H9 (cell line): Measurements from ENCODE around the gene MTNR1B. TPM values are rescaled to one million over a fixed set of nuclear protein-coding genes. Genes with fewer than 3 reads are reported as not detected.

Source experiments
- DNase-seq: peaks from one replicate; pipeline ENCODE4 v3.0.0-alpha.2; 2017
- H2AFZ ChIP-seq: one replicate; pipeline ENCODE4 v1.6.1; 2013; ENCODE audit warnings: mild to moderate bottlenecking, low read length, control low read depth, moderate library complexity
- H2AK5ac ChIP-seq: 2 replicates; pipeline ENCODE4 v1.6.1; 2013; ENCODE audit warnings: low read length, control low read depth, mixed read lengths; ENCODE audit not compliant: insufficient read length
- H2BK120ac ChIP-seq: one replicate; pipeline ENCODE4 v1.6.1; 2013; ENCODE audit warnings: low read depth, mild to moderate bottlenecking, low read length, control low read depth, inconsistent platforms; ENCODE audit not compliant: poor library complexity, severe bottlenecking
- H2BK12ac ChIP-seq: 2 replicates; pipeline ENCODE4 v1.6.1; 2013; ENCODE audit warnings: low read length, control low read depth, mixed read lengths, low read depth; ENCODE audit not compliant: insufficient read length
- H2BK15ac ChIP-seq: 2 replicates; pipeline ENCODE4 v1.6.1; 2013; ENCODE audit warnings: low read depth, low read length, control low read depth
- H2BK20ac ChIP-seq: one replicate; pipeline ENCODE4 v1.6.1; 2013; ENCODE audit warnings: low read depth, mild to moderate bottlenecking, low read length, control low read depth, inconsistent platforms; ENCODE audit not compliant: poor library complexity, severe bottlenecking
- H2BK5ac ChIP-seq: 2 replicates; pipeline ENCODE4 v1.6.1; 2013; ENCODE audit warnings: low read length, control low read depth, mixed read lengths; ENCODE audit not compliant: insufficient read length
- H3K14ac ChIP-seq: 2 replicates; pipeline ENCODE4 v1.6.1; 2013; ENCODE audit warnings: low read length, control low read depth; ENCODE audit not compliant: insufficient read depth
- H3K18ac ChIP-seq: 2 replicates; pipeline ENCODE4 v1.6.1; 2013; ENCODE audit warnings: low read depth, mild to moderate bottlenecking, mixed read lengths, low read length, control low read depth; ENCODE audit not compliant: insufficient read length
- H3K23ac ChIP-seq: 2 replicates; pipeline ENCODE4 v1.6.1; 2013; ENCODE audit warnings: low read length, control low read depth, mixed read lengths, low read depth; ENCODE audit not compliant: insufficient read length
- H3K23me2 ChIP-seq: 2 replicates; pipeline ENCODE4 v1.6.1; 2013; ENCODE audit warnings: low read depth, mild to moderate bottlenecking, mixed read lengths, low read length, control low read depth; ENCODE audit not compliant: insufficient read length, poor library complexity, severe bottlenecking
- H3K27ac ChIP-seq: 2 replicates; pipeline ENCODE4 v1.5.1; 2013; ENCODE audit warnings: low read length, control low read depth, mixed read lengths, low read depth; ENCODE audit not compliant: insufficient read length
- H3K27me3 ChIP-seq: 2 replicates; pipeline ENCODE4 v1.6.1; 2013; ENCODE audit warnings: low read length, control low read depth, inconsistent platforms; ENCODE audit not compliant: insufficient read depth
- H3K4ac ChIP-seq: 2 replicates; pipeline ENCODE4 v1.6.1; 2013; ENCODE audit warnings: low read depth, mild to moderate bottlenecking, control low read depth, inconsistent platforms, low read length, moderate library complexity
- H3K4me1 ChIP-seq: 2 replicates; pipeline ENCODE4 v1.6.1; 2013; ENCODE audit warnings: low read length, control low read depth, inconsistent platforms; ENCODE audit not compliant: insufficient read depth
- H3K4me2 ChIP-seq: 2 replicates; pipeline ENCODE4 v1.6.1; 2013; ENCODE audit warnings: low read length, control low read depth, mixed read lengths; ENCODE audit not compliant: insufficient read length, insufficient read depth
- H3K56ac ChIP-seq: 2 replicates; pipeline ENCODE4 v1.6.1; 2013; ENCODE audit warnings: low read depth, mild to moderate bottlenecking, mixed read lengths, low read length, control low read depth; ENCODE audit not compliant: insufficient read length
- H3K79me1 ChIP-seq: 2 replicates; pipeline ENCODE4 v1.6.1; 2013; ENCODE audit warnings: low read depth, mild to moderate bottlenecking, moderate library complexity, low read length, control low read depth, inconsistent platforms; ENCODE audit not compliant: insufficient read depth, poor library complexity, severe bottlenecking
- H3K79me2 ChIP-seq: 2 replicates; pipeline ENCODE4 v1.6.1; 2013; ENCODE audit warnings: low read length, control low read depth, inconsistent platforms; ENCODE audit not compliant: insufficient read depth
- H3K9ac ChIP-seq: 2 replicates; pipeline ENCODE4 v1.6.1; 2013; ENCODE audit warnings: low read length, control low read depth, mixed read lengths; ENCODE audit not compliant: insufficient read length; ENCODE audit errors: extremely low read depth
- H3K9me3 ChIP-seq: one replicate; pipeline ENCODE4 v1.6.1; 2013; ENCODE audit warnings: low read depth, low read length, inconsistent platforms; ENCODE audit not compliant: control insufficient read depth
- H3T11ph ChIP-seq: one replicate; pipeline ENCODE4 v1.6.1; 2013; ENCODE audit warnings: mild to moderate bottlenecking, low read length, control low read depth, inconsistent platforms
- H4K20me1 ChIP-seq: one replicate; pipeline ENCODE4 v1.6.1; 2013; ENCODE audit not compliant: control insufficient read depth, insufficient read length, insufficient read depth
- H4K5ac ChIP-seq: 2 replicates; pipeline ENCODE4 v1.6.1; 2013; ENCODE audit warnings: low read depth, mild to moderate bottlenecking, mixed read lengths, low read length, control low read depth; ENCODE audit not compliant: insufficient read length
- H4K8ac ChIP-seq: replicated peaks from 2 replicates; pipeline ENCODE4 v1.6.1; 2013; ENCODE audit warnings: low read length, control low read depth, mixed read lengths, low read depth; ENCODE audit not compliant: insufficient read length
- H4K91ac ChIP-seq: 2 replicates; pipeline ENCODE4 v1.6.1; 2013; ENCODE audit warnings: low read depth, mild to moderate bottlenecking, moderate library complexity, mixed read lengths, low read length, control low read depth; ENCODE audit not compliant: insufficient read length
- H3K27ac Mint-ChIP-seq, 3 experiments: 2 replicates in 2 of 3; 3 replicates in 1 of 3; pipeline ENCODE4 v1.8.0; 2020 to 2021; ENCODE audit warnings: mixed read lengths in 3 of 3, mild to moderate bottlenecking in 1 of 3, moderate library complexity in 1 of 3
- H3K27me3 Mint-ChIP-seq: 2 replicates; pipeline ENCODE4 v1.8.0; 2021; ENCODE audit warnings: low read depth, mild to moderate bottlenecking, moderate library complexity, mixed read lengths
- H3K36me3 Mint-ChIP-seq, 3 experiments: 2 replicates in 2 of 3; 3 replicates in 1 of 3; pipeline ENCODE4 v1.8.0; 2020 to 2021; ENCODE audit warnings: low read depth in 3 of 3, mixed read lengths in 3 of 3; ENCODE audit not compliant: insufficient read depth in 1 of 3
- H3K4me1 Mint-ChIP-seq, 2 experiments: 2 replicates each; pipeline ENCODE4 v1.8.0; 2020; ENCODE audit warnings: mixed read lengths in 2 of 2
- H3K4me3 Mint-ChIP-seq, 2 experiments: 2 replicates in 1 of 2; 3 replicates in 1 of 2; pipeline ENCODE4 v1.8.0; 2020 to 2021; ENCODE audit warnings: mild to moderate bottlenecking in 2 of 2, mixed read lengths in 2 of 2, moderate library complexity in 1 of 2
- H3K9me3 Mint-ChIP-seq, 2 experiments: 2 replicates in 1 of 2; 3 replicates in 1 of 2; pipeline ENCODE4 v1.8.0; 2020; ENCODE audit warnings: mild to moderate bottlenecking in 2 of 2, mixed read lengths in 2 of 2, moderate library complexity in 1 of 2
- WGBS: extraction: QIAGEN DNeasy Blood & Tissue Kit; methylation state at CpG from one replicate; pipeline ENCODE4 v1.1.7; 2013; ENCODE audit warnings: missing lambda C conversion rate, low lambda C conversion rate, mixed read lengths; ENCODE audit not compliant: insufficient read length; ENCODE audit errors: extremely low coverage; 5-methylcytosine and 5-hydroxymethylcytosine counted together
- total RNA-seq: library from RNA; stranded (reverse); gene quantifications from 2 replicates; pipeline ENCODE4 v1.2.1, GENCODE V29; 2021
- TF ChIP-seq, protein P1 (sequence below): fragments of 200-600 bp; sonication (generic); conservative IDR thresholded peaks from 3 replicates; pipeline ENCODE4 v1.8.0; 2021; ENCODE audit warnings: antibody characterized with exemption, mild to moderate bottlenecking

MTNR1B gene
- total RNA-seq, 1 experiment from 2014 or later: not detected

GRCh38 chr11:93013646-93014045 is 44.2 kb downstream of the MTNR1B start:
- no peak overlapping the region for H3K56ac ChIP-seq
- no peaks in the 10 kb centered on the region for H3K4me1 ChIP-seq
- H3K23ac ChIP-seq: no peak overlapping the region
- H4K91ac ChIP-seq: no peak overlapping the region
- no peak overlapping the region for H3T11ph ChIP-seq
- Mint-ChIP-seq H3K4me1 (peaks cover 5 to 11% of the 10 kb centered on the region in 2 experiments; a peak in 3 of 4 replicates), H3K36me3 (peaks cover 4 to 23% (median 14%) of the 10 kb centered on the region in 3 experiments; a peak in 6 of 7 replicates), H3K27me3 (no peaks in the 10 kb centered on the region), H3K4me3 (no peak overlapping the region), H3K9me3 (peaks cover 11 to 14% of the 10 kb centered on the region in 2 experiments), H3K27ac (peak overlapping the region in 1 of 3 experiments; percentile 84; a peak in 1 of 7 replicates)
- no peak overlapping the region for H3K27ac ChIP-seq
- no peaks in the 10 kb centered on the region for H3K9me3 ChIP-seq
- no peak for DNase-seq
- H2BK15ac ChIP-seq: no peak overlapping the region
- H3K9ac ChIP-seq: no peak overlapping the region
- no peaks in the 10 kb centered on the region for H3K27me3 ChIP-seq
- no peak overlapping the region for H3K14ac ChIP-seq
- no peak overlapping the region for H2AFZ ChIP-seq
- TF ChIP-seq, protein P1, sequence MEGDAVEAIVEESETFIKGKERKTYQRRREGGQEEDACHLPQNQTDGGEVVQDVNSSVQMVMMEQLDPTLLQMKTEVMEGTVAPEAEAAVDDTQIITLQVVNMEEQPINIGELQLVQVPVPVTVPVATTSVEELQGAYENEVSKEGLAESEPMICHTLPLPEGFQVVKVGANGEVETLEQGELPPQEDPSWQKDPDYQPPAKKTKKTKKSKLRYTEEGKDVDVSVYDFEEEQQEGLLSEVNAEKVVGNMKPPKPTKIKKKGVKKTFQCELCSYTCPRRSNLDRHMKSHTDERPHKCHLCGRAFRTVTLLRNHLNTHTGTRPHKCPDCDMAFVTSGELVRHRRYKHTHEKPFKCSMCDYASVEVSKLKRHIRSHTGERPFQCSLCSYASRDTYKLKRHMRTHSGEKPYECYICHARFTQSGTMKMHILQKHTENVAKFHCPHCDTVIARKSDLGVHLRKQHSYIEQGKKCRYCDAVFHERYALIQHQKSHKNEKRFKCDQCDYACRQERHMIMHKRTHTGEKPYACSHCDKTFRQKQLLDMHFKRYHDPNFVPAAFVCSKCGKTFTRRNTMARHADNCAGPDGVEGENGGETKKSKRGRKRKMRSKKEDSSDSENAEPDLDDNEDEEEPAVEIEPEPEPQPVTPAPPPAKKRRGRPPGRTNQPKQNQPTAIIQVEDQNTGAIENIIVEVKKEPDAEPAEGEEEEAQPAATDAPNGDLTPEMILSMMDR: no peak
- H2BK12ac ChIP-seq: no peak overlapping the region
- H3K23me2 ChIP-seq: no peaks in the 10 kb centered on the region
- H3K4ac ChIP-seq: no peak overlapping the region
- no peak overlapping the region for H3K18ac ChIP-seq
- WGBS: no CpG with 5 or more reads among the region's 1 CpG
- H3K79me1 ChIP-seq: no peaks in the 10 kb centered on the region
- H2BK120ac ChIP-seq: no peak overlapping the region
- H3K4me2 ChIP-seq: no peak overlapping the region
- no peak overlapping the region for H4K5ac ChIP-seq
- no peaks in the 10 kb centered on the region for H4K20me1 ChIP-seq
- H3K79me2 ChIP-seq: no peaks in the 10 kb centered on the region
- no peak overlapping the region for H2BK20ac ChIP-seq
- no peak overlapping the region for H2BK5ac ChIP-seq
- H2AK5ac ChIP-seq: no peak overlapping the region
- no peak overlapping the region for H4K8ac ChIP-seq
